Spleen (tissue), 11 donors: ENCODE results near the gene SHC1. TPM values are rescaled to one million over a fixed set of nuclear protein-coding genes. Genes with fewer than 3 reads are reported as not detected.

Source experiments
- DNase-seq: peaks from one replicate; pipeline ENCODE4 v3.0.0-alpha.2; 2020
- H3K27ac ChIP-seq, 8 donors: fragments of 200-600 bp; sonication (generic) in 7 of 8; 1 replicate in 4 of 8; 2 replicates in 4 of 8; pipeline versions ENCODE4 v1.5.0 to v1.8.0; 2016 to 2021; ENCODE audit warnings: inconsistent platforms in 4 of 8, mild to moderate bottlenecking in 4 of 8, moderate library complexity in 1 of 8
- H3K27me3 ChIP-seq, 7 donors: fragments of 200-600 bp; sonication (generic) in 6 of 7; replicated peaks in 1 of 7; 1 replicate in 4 of 7; 2 replicates in 3 of 7; pipeline versions ENCODE4 v1.5.0 to v1.8.0; 2016 to 2021; ENCODE audit warnings: inconsistent platforms in 3 of 7, mild to moderate bottlenecking in 1 of 7
- H3K36me3 ChIP-seq, 6 donors: fragments of 200-600 bp; sonication (generic) in 5 of 6; 1 replicate in 4 of 6; 2 replicates in 2 of 6; pipeline versions ENCODE4 v1.5.0 to v1.8.0; 2016 to 2021; ENCODE audit warnings: inconsistent platforms in 2 of 6
- H3K4me1 ChIP-seq, 6 donors: fragments of 200-600 bp; sonication (generic) in 5 of 6; 1 replicate in 3 of 6; 2 replicates in 3 of 6; pipeline versions ENCODE4 v1.5.0 to v1.8.0; 2016 to 2021; ENCODE audit warnings: inconsistent platforms in 3 of 6
- H3K4me3 ChIP-seq, 8 donors: fragments of 200-600 bp; sonication (generic) in 7 of 8; 1 replicate in 4 of 8; 2 replicates in 4 of 8; pipeline versions ENCODE4 v1.5.0 to v1.8.0; 2016 to 2021; ENCODE audit warnings: inconsistent platforms in 4 of 8, mild to moderate bottlenecking in 4 of 8, moderate library complexity in 2 of 8
- H3K9me3 ChIP-seq, 8 donors: fragments of 200-600 bp; sonication (generic) in 7 of 8; 1 replicate in 4 of 8; 2 replicates in 4 of 8; pipeline versions ENCODE4 v1.5.0 to v1.8.0; 2016 to 2021; ENCODE audit warnings: inconsistent platforms in 4 of 8
- CTCF ChIP-seq, 11 experiments: fragments of 200-600 bp in 7 of 11; fragments of 450-650 bp in 4 of 11; sonication (generic) in 4 of 11; IDR thresholded peaks in 8 of 11; conservative IDR thresholded peaks in 3 of 11; 1 replicate in 7 of 11; 2 replicates in 4 of 11; pipeline versions ENCODE4 v1.4.0 to v1.8.0; 2016 to 2021; ENCODE audit warnings: antibody characterized with exemption in 11 of 11, inconsistent platforms in 4 of 11, mild to moderate bottlenecking in 1 of 11
- POLR2A ChIP-seq, 3 donors: fragments of 450-650 bp; IDR thresholded peaks; one replicate each; pipeline ENCODE4 v1.5.1; 2017; ENCODE audit warnings: antibody characterized with exemption in 3 of 3, mild to moderate bottlenecking in 1 of 3
- POLR2AphosphoS5 ChIP-seq, 3 donors: sonication (generic); formaldehyde crosslinking; IDR thresholded peaks; one replicate each; pipeline ENCODE4 v1.5.1; 2017; ENCODE audit warnings: antibody characterized with exemption in 3 of 3
- WGBS, 5 donors: extraction: QIAGEN DNeasy Blood & Tissue Kit in 3 of 5; methylation state at CpG; one replicate each; pipeline versions ENCODE4 v1.1.5 to v1.1.7; 2013 to 2018; 5-methylcytosine and 5-hydroxymethylcytosine counted together
- intact Hi-C: fragments of 100-400 bp; cut with DNase I; formaldehyde crosslinking; loops from one replicate; pipeline ENCODE4 v1.15.0; 2023; ENCODE audit warnings: low total_unique reads
- polyA plus RNA-seq, 3 donors: library from polyadenylated mRNA; stranded (reverse); fragments of 200-250 nt; gene quantifications; one replicate each; pipeline ENCODE4 v1.2.1, GENCODE V29; 2013
- total RNA-seq, 7 donors: library from RNA; depleted of rRNA in 3 of 7; stranded (reverse); fragments of >200 nt in 3 of 7; fragmentation: NEBNext Ultra II Directional in 4 of 7; extraction: Animal tissue kit (Norgen Biotek cat#: 25700) in 4 of 7; gene quantifications; one replicate each; pipeline versions ENCODE4 v1.1.0 to v1.2.1, GENCODE V29; 2016 to 2021
- donor health status: healthy with polysubstance abuse.
- donor health status: DM: no; HTN: no; CAD: no; lungs with moderate emphysema.
- donor health status: DM: no; HTN: no; CAD: no.
- donor health status: Bipolar disorder and iron deficiency.
- donor health status: healthy.
- donor health status: DM: no; HTN: no; CAD: no.
- donor health status: DM: yes; HTN: yes; CAD: no.

SHC1 gene
- total and polyA plus RNA-seq, 10 donors = 36.8 to 133 (median 92.3) TPM

GRCh38 chr1:155017946-155018316, 47.4 kb upstream of the SHC1 start:
- 33 to 46% (median 34%) methylated on average over 6 of the region's 6 CpGs for whole genome bisulfite sequencing, 5 donors
- peak; percentile 82 for DNase-seq
- H3K27ac ChIP-seq = peak overlapping the region; percentile 78 to 99 (median 87)
- intact Hi-C loops = no loop called here
- peaks cover 32 to 76% (median 66%) of the 10 kb centered on the region in 6 donors for H3K4me1 ChIP-seq
- TF ChIP-seq CTCF (IDR thresholded peaks at IDR 0.05 in 8 of 11, conservative IDR thresholded peaks at IDR 0.05 in 3 of 11) (no peak), POLR2A (IDR thresholded peaks at IDR 0.05) (no peak), POLR2AphosphoS5 (IDR thresholded peaks at IDR 0.05) (no peak)
- H3K36me3 ChIP-seq = peaks cover 0 to 34% (median 19%) of the 10 kb centered on the region in 6 donors
- no peaks in the 10 kb centered on the region for H3K9me3 ChIP-seq
- peak overlapping the region; percentile 24 to 72 (median 38) for H3K4me3 ChIP-seq
- no peaks in the 10 kb centered on the region for H3K27me3 ChIP-seq

GRCh38 chr1:155017041-155017945, 46.7 kb upstream of the SHC1 start:
- intact Hi-C loops = no loop called here
- WGBS, 5 donors = 2 to 10% (median 4%) methylated on average over 13 to 49 of the region's 49 CpGs
- Histone ChIP-seq H3K9me3 (no peaks in the 10 kb centered on the region), H3K27me3 (no peaks in the 10 kb centered on the region), H3K4me1 (peaks cover 39 to 77% (median 73%) of the 10 kb centered on the region in 6 donors), H3K36me3 (peaks cover 0 to 34% (median 19%) of the 10 kb centered on the region in 6 donors), H3K4me3 (peak overlapping the region; percentile 24 to 72 (median 38)), H3K27ac (peak overlapping the region; percentile 78 to 99 (median 87))
- TF ChIP-seq CTCF (IDR thresholded peaks at IDR 0.05 in 8 of 11, conservative IDR thresholded peaks at IDR 0.05 in 3 of 11) (peak; percentile 97 to 100 (median 99)), POLR2AphosphoS5 (IDR thresholded peaks at IDR 0.05) (peak; percentile 89 to 95 (median 90)), POLR2A (IDR thresholded peaks at IDR 0.05) (no peak)
- peak; percentile 97 for DNase-seq

- intact Hi-C loops = no loop called here
- Histone ChIP-seq H3K36me3 (peaks cover 0 to 39% (median 19%) of the 10 kb centered on the region in 6 donors), H3K27me3 (no peaks in the 10 kb centered on the region), H3K27ac (peak overlapping the region; percentile 78 to 99 (median 87)), H3K4me3 (peak overlapping the region in 2 of 8 donors; percentile 49 to 72), H3K9me3 (no peaks in the 10 kb centered on the region), H3K4me1 (peaks cover 47 to 87% (median 82%) of the 10 kb centered on the region in 6 donors)
- 47 to 65% (median 63%) methylated on average over 21 to 26 of the region's 26 CpGs for WGBS, 5 donors
- peak; percentile 88 for DNase-seq
- no peak for TF ChIP-seq POLR2A (IDR thresholded peaks at IDR 0.05)
- peak; percentile 81 to 91 (median 81) for TF ChIP-seq POLR2AphosphoS5 (IDR thresholded peaks at IDR 0.05)
Observed at GRCh38 chr1:155016231-155016831, 45.8 kb upstream of the SHC1 start.

- intact Hi-C loops = no loop called here
- Histone ChIP-seq H3K36me3 (peaks cover 0 to 45% (median 19%) of the 10 kb centered on the region in 6 donors), H3K4me1 (peaks cover 47 to 93% (median 89%) of the 10 kb centered on the region in 6 donors), H3K4me3 (peak overlapping the region in 1 of 8 donors; percentile 72), H3K9me3 (no peaks in the 10 kb centered on the region), H3K27me3 (no peaks in the 10 kb centered on the region), H3K27ac (peak overlapping the region in 7 of 8 donors; percentile 78 to 99 (median 88))
- peak; percentile 82 for DNase-seq
- TF ChIP-seq POLR2AphosphoS5 (IDR thresholded peaks at IDR 0.05) (peak in 1 of 3 donors; percentile 52), POLR2A (IDR thresholded peaks at IDR 0.05) (no peak)
- 85 to 90% (median 86%) methylated on average over 16 of the region's 16 CpGs for WGBS, 5 donors
Observed at GRCh38 chr1:155015527-155016230, 45.1 kb upstream of the SHC1 start.
